Kidney (tissue), 14 donors: Measurements from ENCODE around the gene AIFM2. TPM values are rescaled to one million over a fixed set of nuclear protein-coding genes. Genes with fewer than 3 reads are reported as not detected.
"Not testable (repeated sequence)": the region's sequence is repeated elsewhere in the genome, so short reads cannot be mapped to it uniquely, and the experiment has no call there.

Source experiments
- DNase-seq, 5 donors: peaks; one replicate each; pipeline ENCODE4 v3.0.0-alpha.2; 2013 to 2020
- FAIRE-seq: peaks from 2 replicates; lab custom pipeline; 2012; peaks lifted over from hg19 to GRCh38; lab: Jason Lieb, UNC
- H3K27ac ChIP-seq, 2 donors: one replicate each; pipeline ENCODE4 v1.7.0; 2013; ENCODE audit warnings: low read depth in 2 of 2, low read length in 2 of 2, inconsistent platforms in 1 of 2
- H3K27me3 ChIP-seq: one replicate; pipeline ENCODE4 v1.7.1; 2013; ENCODE audit warnings: low read length, inconsistent platforms; ENCODE audit not compliant: control insufficient read depth, insufficient read depth
- H3K36me3 ChIP-seq, 3 donors: one replicate each; pipeline versions ENCODE4 v1.7.0 to v1.7.1; 2013; ENCODE audit warnings: low read length in 3 of 3, control low read depth in 1 of 3, inconsistent platforms in 1 of 3; ENCODE audit not compliant: insufficient read depth in 3 of 3, control insufficient read depth in 2 of 3
- H3K4me1 ChIP-seq, 3 donors: one replicate each; pipeline versions ENCODE4 v1.7.0 to v1.7.1; 2013; ENCODE audit warnings: low read length in 3 of 3, inconsistent platforms in 1 of 3, low read depth in 1 of 3; ENCODE audit not compliant: control insufficient read depth in 2 of 3, insufficient read depth in 2 of 3
- H3K4me3 ChIP-seq, 3 donors: one replicate each; pipeline versions ENCODE4 v1.7.0 to v1.8.1; 2013; ENCODE audit warnings: low read length in 3 of 3, control low read depth in 1 of 3, inconsistent platforms in 1 of 3
- H3K9ac ChIP-seq, 3 donors: one replicate each; pipeline versions ENCODE4 v1.7.0 to v1.7.1; 2013; ENCODE audit warnings: low read length in 3 of 3, control low read depth in 1 of 3, inconsistent platforms in 1 of 3
- H3K9me3 ChIP-seq, 3 donors: one replicate each; pipeline versions ENCODE4 v1.7.0 to v1.7.1; 2013; ENCODE audit warnings: low read length in 3 of 3, control low read depth in 1 of 3, inconsistent platforms in 1 of 3; ENCODE audit not compliant: control insufficient read depth in 2 of 3, insufficient read depth in 1 of 3
- CTCF ChIP-seq: IDR thresholded peaks from 3 replicates; pipeline ENCODE4 v1.5.1; 2012; ENCODE audit warnings: mild to moderate bottlenecking, moderate library complexity, borderline replicate concordance; ENCODE audit not compliant: insufficient read depth; ENCODE audit errors: extremely low read depth
- intact Hi-C: fragments of 100-400 bp; cut with DNase I; formaldehyde crosslinking; loops from one replicate; pipeline ENCODE4 v1.11.1; 2022
- polyA plus RNA-seq: library from polyadenylated mRNA; stranded (reverse); fragments of 350-450 nt; fragmentation: Illumina TruSeq; extraction: RNeasy Lipid Tissue Mini Kit (QIAGEN cat#74804); gene quantifications from one replicate; pipeline ENCODE4 v1.2.3, GENCODE V29; 2014; ENCODE audit warnings: low read depth, low replicate concordance; ENCODE audit not compliant: insufficient read depth
- total RNA-seq: library from RNA; stranded (reverse); fragmentation: NEBNext Ultra II Directional; extraction: Animal tissue kit (Norgen Biotek cat#: 25700); gene quantifications from one replicate; pipeline ENCODE4 v1.2.1, GENCODE V29; 2021
- donor health status: control.
- donor health status: control.
- donor health status: control.
- donor health status: control.
- donor health status: control.
- donor health status: DM: yes; HTN: yes; CAD: no.
- donor health status: Normal renal cell carcinoma (clear cell type).

Gene AIFM2
- total and polyA plus RNA-seq, 2 donors from 2014 or later, result 12.7 to 14.8 TPM

- no peak for TF ChIP-seq CTCF
- H3K9me3 ChIP-seq, result no peaks in the 10 kb centered on the region
- H3K9ac ChIP-seq, result no peak overlapping the region
- no peaks in the 10 kb centered on the region for H3K4me1 ChIP-seq
- no peak for DNase-seq
- H3K27ac ChIP-seq, result no peak overlapping the region
- intact Hi-C loops, result no loop called here
- no peak overlapping the region for H3K4me3 ChIP-seq
- no peaks in the 10 kb centered on the region for H3K36me3 ChIP-seq
- no peaks in the 10 kb centered on the region for H3K27me3 ChIP-seq
- no peak for FAIRE-seq
Measured at GRCh38 chr10:70124415-70124814, 8.2 kb downstream of the AIFM2 start.

- no peak for TF ChIP-seq CTCF
- Histone ChIP-seq H3K4me1 (no peaks in the 10 kb centered on the region), H3K36me3 (peaks cover 0 to under 1% (median 0%) of the 10 kb centered on the region in 3 donors), H3K9ac (no peak overlapping the region), H3K4me3 (no peak overlapping the region), H3K27me3 (no peaks in the 10 kb centered on the region), H3K9me3 (no peaks in the 10 kb centered on the region), H3K27ac (no peak overlapping the region)
- DNase-seq (no peak), FAIRE-seq (no peak)
- intact Hi-C loops, result no loop called here
Measured at GRCh38 chr10:70123817-70124216, 8.8 kb downstream of the AIFM2 start.

DNA sequence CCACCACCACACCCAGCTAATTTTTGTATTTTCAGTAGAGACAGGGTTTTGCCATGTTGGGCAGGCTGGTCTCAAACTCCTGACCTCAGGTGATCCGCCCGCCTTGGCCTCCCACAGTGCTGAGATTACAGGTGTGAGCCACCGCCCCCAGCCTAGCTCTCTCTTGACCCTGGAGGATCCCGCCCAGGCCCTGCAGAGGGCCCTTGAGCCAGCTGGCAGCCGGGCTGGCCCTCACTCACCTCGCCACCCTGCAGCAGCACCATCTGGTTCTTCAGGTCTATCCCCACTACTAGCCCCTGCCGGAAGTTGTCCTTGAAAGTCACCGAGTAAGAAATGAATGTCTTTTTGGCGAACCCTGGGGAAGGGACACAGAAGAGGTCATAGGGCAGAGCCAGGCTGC, 9.5 kb downstream of the AIFM2 start:
- H3K27me3 ChIP-seq, H3K9ac ChIP-seq, H3K36me3 ChIP-seq, intact Hi-C loops, H3K9me3 ChIP-seq, DNase-seq, FAIRE-seq, H3K27ac ChIP-seq, H3K4me3 ChIP-seq, H3K4me1 ChIP-seq: not testable (repeated sequence)

GRCh38 chr10:70122742-70123141, 9.9 kb downstream of the AIFM2 start:
- Histone ChIP-seq H3K27me3 (no peaks in the 10 kb centered on the region), H3K4me3 (no peak overlapping the region), H3K9ac (no peak overlapping the region), H3K9me3 (no peaks in the 10 kb centered on the region), H3K27ac (no peak overlapping the region), H3K4me1 (no peaks in the 10 kb centered on the region), H3K36me3 (peaks cover 0 to 2% (median 0%) of the 10 kb centered on the region in 3 donors)
- TF ChIP-seq CTCF, result no peak
- FAIRE-seq, result no peak
- intact Hi-C loops, result no loop called here
- no peak for DNase-seq
